HG03103 (cell line): Measurements from ENCODE around the gene KCNK13.
A peak's percentile ranks its signal among the peaks of the same experiment; 100 is the strongest.
"Not testable (repeated sequence)": the region's sequence is repeated elsewhere in the genome, so short reads cannot be mapped to it uniquely, and the experiment has no call there.

Experiments
- ATAC-seq: cut with Tn5 transposase; IDR thresholded peaks from one replicate; pipeline ENCODE4 v1.9.1; 2021; ENCODE audit warnings: low read depth; ENCODE audit not compliant: unreplicated experiment

KCNK13 gene

DNA sequence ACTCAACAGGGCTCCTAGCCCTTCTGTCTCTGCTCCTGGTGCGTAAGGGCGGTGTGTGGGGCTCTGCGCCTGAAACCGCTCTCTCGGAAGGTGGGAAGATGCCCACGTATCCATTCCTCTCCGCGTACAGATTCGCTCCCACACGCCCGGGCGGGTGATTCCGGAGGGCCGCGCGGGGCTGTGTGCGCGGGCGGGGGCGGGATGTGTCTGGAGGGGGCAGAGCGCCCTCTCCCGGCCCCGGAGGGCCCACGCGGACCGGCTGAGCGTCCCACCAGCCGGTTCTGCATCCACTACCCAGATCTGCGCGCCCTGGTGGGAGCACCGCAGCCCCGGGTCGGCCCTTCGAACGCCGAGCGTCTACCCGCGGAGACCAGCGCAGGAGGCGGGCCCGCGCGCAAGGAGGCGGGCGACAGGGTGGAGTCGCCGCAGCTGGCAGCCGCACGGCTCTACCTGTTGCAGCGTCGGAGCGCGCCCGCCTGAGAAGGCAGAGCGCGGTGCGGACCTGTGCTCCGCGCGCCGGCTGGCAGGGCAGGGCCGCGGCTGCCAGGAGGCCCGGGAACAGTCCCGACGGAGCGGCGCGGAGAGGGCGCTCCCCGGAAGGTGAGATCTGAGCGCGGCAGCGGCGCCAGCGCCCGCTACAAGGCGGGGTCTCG, 1.4 kb upstream of the KCNK13 start:
- ATAC-seq: peak; percentile 78

DNA sequence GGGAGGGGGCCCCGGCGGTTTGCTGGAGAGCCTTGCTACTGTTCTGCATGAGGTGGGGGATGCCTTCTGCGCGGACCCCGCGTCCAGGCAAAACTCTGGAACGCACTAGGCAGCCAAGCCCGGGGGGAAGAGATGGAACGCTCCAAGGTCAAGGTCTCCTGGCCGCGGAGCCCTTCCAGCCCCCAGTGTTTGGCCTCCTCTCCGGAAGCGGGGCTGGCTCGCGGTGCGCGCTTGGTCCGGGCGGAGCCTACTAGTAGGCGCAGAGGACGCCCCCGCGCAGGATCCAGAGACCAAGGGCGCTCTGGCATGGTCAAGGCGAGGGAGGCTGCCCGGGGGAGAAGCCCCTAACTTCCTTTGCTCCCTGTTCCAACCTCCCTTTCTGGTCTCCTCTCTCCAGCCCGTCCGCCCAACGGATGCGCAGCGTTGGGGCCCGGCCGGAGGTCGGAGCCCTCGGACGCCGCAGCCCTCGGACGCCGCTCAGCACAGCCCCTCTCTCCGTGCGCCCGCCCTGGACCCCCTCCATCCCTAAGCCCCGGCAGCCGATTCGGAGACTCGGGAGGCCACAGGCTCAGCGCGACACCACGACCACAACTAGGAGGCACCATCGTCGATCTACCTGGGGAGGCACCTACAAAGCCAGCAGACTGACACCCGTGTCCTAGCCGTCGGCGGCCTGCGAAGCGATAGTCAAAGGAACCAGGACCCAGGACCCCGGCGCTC, 669 bp upstream of the KCNK13 start:
- no peak for ATAC-seq

GRCh38 chr14:90062127-90062794, 467 bp downstream of the KCNK13 start:
- ATAC-seq: no peak

- ATAC-seq: no peak
These were observed 1.2 kb downstream of the KCNK13 start for GRCh38 chr14:90062822-90063539.

DNA sequence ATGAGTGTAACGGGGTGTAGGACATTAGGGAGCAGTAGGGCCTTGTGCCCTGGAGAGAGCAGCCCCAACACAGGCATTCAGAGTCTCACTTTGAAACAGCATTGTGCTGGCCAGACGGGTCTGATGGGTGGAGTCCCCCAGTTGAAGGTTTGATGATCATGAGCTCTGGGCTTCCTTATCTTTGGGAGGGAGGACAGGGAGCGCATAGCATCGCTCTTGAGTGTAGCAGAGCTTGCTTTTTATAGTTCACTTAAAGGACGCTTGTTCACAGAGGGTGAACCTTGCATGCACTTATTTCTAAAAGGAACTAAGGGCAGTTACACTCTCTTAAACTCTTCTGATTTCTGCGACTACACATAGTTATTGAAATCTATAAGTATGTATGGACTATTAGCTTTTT, 10.6 kb downstream of the KCNK13 start:
- no peak for ATAC-seq

- ATAC-seq: no peak
These were observed 17.8 kb downstream of the KCNK13 start for GRCh38 chr14:90079576-90079975.

GRCh38 chr14:90087433-90087832, 25.6 kb downstream of the KCNK13 start:
- no peak for ATAC-seq

- ATAC-seq: no peak
These were observed 26.4 kb downstream of the KCNK13 start for GRCh38 chr14:90088176-90088575.

- ATAC-seq: not testable (repeated sequence)
These were observed 27.7 kb downstream of the KCNK13 start for GRCh38 chr14:90089486-90089885.

- ATAC-seq: no peak
These were observed 29.6 kb downstream of the KCNK13 start for GRCh38 chr14:90091393-90091792.

DNA sequence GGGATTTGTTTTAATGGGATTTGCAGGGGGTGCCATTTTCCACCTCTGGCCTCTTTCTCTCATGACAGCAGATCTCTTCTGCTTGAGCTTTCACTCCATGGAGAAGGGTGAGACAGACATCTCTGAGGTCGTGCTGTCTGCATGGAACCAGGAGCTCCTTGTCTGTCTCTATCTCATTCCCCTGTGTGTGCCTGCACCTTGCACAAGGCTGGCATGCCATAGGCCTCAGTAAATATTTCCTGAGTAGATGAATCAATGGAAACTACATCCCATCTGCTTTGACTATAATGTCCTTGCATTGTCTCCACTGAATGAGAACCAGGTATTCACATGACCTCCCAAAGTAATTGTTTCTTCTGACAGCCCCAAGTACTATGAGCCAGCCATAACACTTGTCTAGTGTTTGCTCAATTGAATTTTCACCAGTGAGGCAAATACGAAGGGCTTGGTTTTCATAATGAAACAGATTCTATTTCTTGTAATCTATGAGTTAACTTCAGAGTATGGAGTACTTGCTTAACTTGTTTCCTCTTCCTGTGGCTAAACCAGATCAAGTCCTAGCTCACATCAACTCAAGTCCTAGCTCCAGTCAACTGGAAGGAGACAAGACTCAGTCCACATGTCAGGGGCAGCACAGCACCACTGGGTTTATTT, 32.3 kb downstream of the KCNK13 start:
- no peak for ATAC-seq

DNA sequence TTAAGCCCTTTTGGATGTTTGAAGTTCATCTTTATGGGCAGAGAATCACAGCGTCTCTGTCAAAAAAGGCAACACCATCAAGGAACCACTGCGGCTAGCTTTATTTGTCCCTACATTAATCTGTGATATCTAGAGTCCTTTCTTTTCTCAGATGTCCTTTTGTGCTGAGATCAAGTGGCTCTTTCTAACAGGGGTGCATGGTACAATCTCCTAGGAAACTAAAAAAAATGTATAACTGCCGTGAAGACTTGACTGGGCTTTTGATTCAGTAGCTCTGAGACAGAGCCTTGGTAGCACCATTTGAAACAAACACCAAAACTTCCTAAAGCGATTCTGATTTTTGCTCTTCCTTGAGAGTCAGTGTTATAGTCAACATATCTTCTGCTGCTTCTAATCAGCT, 33.3 kb downstream of the KCNK13 start:
- no peak for ATAC-seq

GRCh38 chr14:90096566-90096965, 34.8 kb downstream of the KCNK13 start:
- ATAC-seq: no peak

GRCh38 chr14:90103808-90104207, 42.0 kb downstream of the KCNK13 start:
- ATAC-seq: no peak

DNA sequence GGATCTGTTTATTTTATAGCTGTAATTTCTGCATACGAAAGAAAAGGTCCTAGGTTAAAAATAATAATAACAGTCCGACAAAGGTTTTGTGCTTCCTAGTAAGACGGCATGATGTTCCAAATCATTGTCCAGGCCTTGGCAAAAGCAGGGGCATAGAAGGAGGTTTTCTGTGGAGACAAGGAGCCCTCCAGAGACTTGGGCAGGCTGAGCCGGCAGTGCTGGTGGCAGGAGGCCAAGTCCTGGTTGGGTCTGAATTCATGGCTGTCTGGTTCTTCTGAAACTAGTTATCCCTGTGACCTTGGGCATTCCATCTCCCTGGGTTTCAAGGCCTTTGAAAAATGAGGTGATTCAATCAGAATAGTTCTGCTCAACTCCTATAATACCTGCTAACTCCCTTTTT, 44.0 kb downstream of the KCNK13 start:
- no peak for ATAC-seq

GRCh38 chr14:90107789-90108188, 46.0 kb downstream of the KCNK13 start:
- no peak for ATAC-seq

GRCh38 chr14:90109858-90110257, 48.1 kb downstream of the KCNK13 start:
- ATAC-seq: no peak

DNA sequence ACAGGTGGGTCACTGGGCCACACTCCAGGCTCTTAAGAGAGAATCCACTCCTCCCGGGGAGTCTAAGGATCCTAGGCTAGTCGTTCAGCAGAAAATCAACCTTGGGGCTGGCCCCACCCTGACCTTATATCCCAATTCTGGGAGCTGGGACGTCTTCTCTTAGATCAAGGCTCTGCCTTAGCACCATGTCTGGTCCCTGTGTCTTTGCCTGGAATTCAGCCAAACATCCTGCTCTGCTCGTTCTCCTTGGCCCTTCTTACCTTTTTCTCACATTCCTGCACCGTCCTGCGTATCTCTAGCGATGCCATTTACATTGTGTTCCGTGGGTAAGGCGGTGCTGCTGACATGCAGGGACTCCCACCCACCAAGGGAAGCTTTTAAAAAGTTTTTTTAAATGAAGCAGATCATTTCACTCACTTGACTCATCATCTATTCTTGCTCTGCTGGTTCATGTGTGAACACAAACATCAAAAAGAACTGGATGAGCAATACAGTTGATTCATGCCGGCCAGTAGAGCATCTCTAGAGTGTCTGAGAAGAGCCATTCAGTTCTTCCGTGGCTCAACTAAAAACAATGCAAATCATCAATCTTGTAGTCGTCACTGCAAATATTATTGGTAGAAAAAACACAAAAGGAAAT, 50.2 kb downstream of the KCNK13 start:
- ATAC-seq: no peak

- no peak for ATAC-seq
These were observed 52.8 kb downstream of the KCNK13 start for GRCh38 chr14:90114554-90114953.

DNA sequence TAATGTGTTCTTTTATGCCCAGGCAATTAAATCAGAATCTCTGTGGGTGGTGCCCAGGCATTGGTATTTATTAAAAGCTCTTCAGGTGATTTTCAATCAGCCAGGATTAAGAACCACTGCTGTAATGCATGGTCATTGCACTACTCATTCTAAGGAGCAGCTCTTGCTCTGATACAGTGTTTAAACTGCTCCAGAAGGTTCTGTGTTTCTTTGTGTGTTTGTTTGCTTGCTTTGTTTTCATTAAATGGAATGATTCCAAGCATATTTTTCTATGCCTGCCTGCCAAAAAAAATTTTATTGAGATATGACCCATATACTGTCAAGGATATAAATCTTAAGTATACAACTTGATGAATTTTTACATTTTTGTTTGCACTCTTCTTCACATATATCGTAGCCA, 54.0 kb downstream of the KCNK13 start:
- ATAC-seq: no peak
